HepG2 (cell line): ENCODE measurements around the gene CDH19. TPM values are rescaled to one million over a fixed set of nuclear protein-coding genes. Genes with fewer than 3 reads are reported as not detected.

Source experiments
- ATAC-seq: fragments of 200-7000 bp; cut with Tn5 transposase; 3 replicates; pipeline ENCODE4 v1.9.1; 2020; ENCODE audit warnings: mild to moderate bottlenecking, moderate library complexity
- BruUV-seq: library from RNA; stranded (reverse); fragments of 400-500 nt; replicated peaks from 2 replicates; lab custom pipeline; 2021; lab: Mats Ljungman, UMichigan
- CTCF ChIA-PET: fragments of 300-600 bp; formaldehyde crosslinking; extraction: SDS; loops from one replicate; lab custom pipeline; 2021; ENCODE audit warnings: low total read pairs, inconsistent platforms, low intra/inter-chr PET ratio; lab: Yijun Ruan, JAX
- POLR2A ChIA-PET: fragments of 350-600 bp; sonication (Branson Sonifier 250); formaldehyde crosslinking; loops from one replicate; lab custom pipeline; 2020; ENCODE audit warnings: antibody characterized with exemption, inconsistent platforms; lab: Yijun Ruan, JAX
- DNase-seq: peaks from one replicate; pipeline ENCODE4 v3.0.0-alpha.2; 2015; ENCODE audit warnings: low spot score
- FAIRE-seq: peaks from 3 replicates; lab custom pipeline; 2011; peaks lifted over from hg19 to GRCh38; lab: Jason Lieb, UNC
- H2AFZ ChIP-seq: one replicate; pipeline ENCODE4 v1.6.1; 2011; ENCODE audit warnings: low read length, inconsistent platforms
- H3K27ac ChIP-seq: fragments of 300-600 bp; 3 replicates; pipeline ENCODE4 v1.8.0; 2011; ENCODE audit warnings: mixed run types, mild to moderate bottlenecking, mixed read lengths, low read length, inconsistent platforms; ENCODE audit not compliant: insufficient read depth; ENCODE audit errors: extremely low read length
- H3K27me3 ChIP-seq, 2 experiments: fragments of 200-600 bp in 1 of 2; 2 replicates in 1 of 2; 3 replicates in 1 of 2; pipeline versions ENCODE4 v1.6.0 to v1.8.0; 2011; ENCODE audit warnings: low read length in 2 of 2, mild to moderate bottlenecking in 2 of 2, moderate library complexity in 2 of 2, inconsistent platforms in 1 of 2; ENCODE audit not compliant: insufficient read depth in 2 of 2, control insufficient read depth in 1 of 2
- H3K36me3 ChIP-seq, 2 experiments: fragments of 200-600 bp in 1 of 2; replicated peaks in 1 of 2; 2 replicates in 1 of 2; 3 replicates in 1 of 2; pipeline versions ENCODE4 v1.5.1 to v1.8.0; 2011; ENCODE audit warnings: low read length in 2 of 2, inconsistent platforms in 1 of 2; ENCODE audit not compliant: insufficient read depth in 2 of 2, control insufficient read depth in 1 of 2
- H3K4me1 ChIP-seq: 2 replicates; pipeline ENCODE4 v1.5.1; 2012; ENCODE audit warnings: low read length, inconsistent platforms; ENCODE audit not compliant: insufficient read depth
- H3K4me2 ChIP-seq: 2 replicates; pipeline ENCODE4 v1.6.0; 2011; ENCODE audit warnings: low read depth, low read length, inconsistent platforms
- H3K4me3 ChIP-seq, 3 experiments: fragments of 200-600 bp in 1 of 3; sonication (generic), shearing (Covaris generic) in 1 of 3; replicated peaks in 1 of 3; 2 replicates each; pipeline ENCODE4 v1.5.1; 2011 to 2016; ENCODE audit warnings: low read length in 3 of 3, inconsistent platforms in 2 of 3, low read depth in 2 of 3, mild to moderate bottlenecking in 2 of 3, control low read depth in 1 of 3, mixed read lengths in 1 of 3; ENCODE audit not compliant: insufficient read depth in 1 of 3
- H3K79me2 ChIP-seq: one replicate; pipeline ENCODE4 v1.6.1; 2011; ENCODE audit warnings: low read length, inconsistent platforms; ENCODE audit not compliant: insufficient read depth
- H3K9ac ChIP-seq: 2 replicates; pipeline ENCODE4 v1.6.0; 2011; ENCODE audit warnings: mild to moderate bottlenecking, low read depth, low read length, inconsistent platforms; ENCODE audit not compliant: insufficient read depth
- H3K9me3 ChIP-seq: 2 replicates; pipeline ENCODE4 v1.5.1; 2012; ENCODE audit warnings: mild to moderate bottlenecking, low read length
- H4K20me1 ChIP-seq: 2 replicates; pipeline ENCODE4 v1.6.0; 2011; ENCODE audit warnings: inconsistent platforms, mild to moderate bottlenecking, low read length, moderate library complexity; ENCODE audit not compliant: insufficient read depth
- GATA4 ChIP-seq: sonication (generic); IDR thresholded peaks from 2 replicates; pipeline ENCODE4 v1.6.1; 2016; ENCODE audit warnings: antibody characterized with exemption, low read depth, borderline replicate concordance
- HOXA3 ChIP-seq: sonication (generic); formaldehyde crosslinking; IDR thresholded peaks from 2 replicates; pipeline ENCODE4 v1.5.0; 2020; ENCODE audit warnings: missing genetic modification reagents
- MXD1 ChIP-seq: sonication (generic); formaldehyde crosslinking; IDR thresholded peaks from 2 replicates; pipeline ENCODE4 v1.4.0; 2020; ENCODE audit warnings: mild to moderate bottlenecking, missing genetic modification reagents
- PHB2 ChIP-seq: fragments of 450-650 bp; IDR thresholded peaks from 2 replicates; pipeline ENCODE4 v1.6.1; 2018; ENCODE audit not compliant: partially characterized antibody
- SIX4 ChIP-seq: sonication (generic); formaldehyde crosslinking; IDR thresholded peaks from 2 replicates; pipeline ENCODE4 v1.4.0; 2020; ENCODE audit warnings: missing genetic modification reagents
- SNAI1 ChIP-seq: sonication (generic); formaldehyde crosslinking; IDR thresholded peaks from 2 replicates; pipeline ENCODE4 v1.5.0; 2020; ENCODE audit warnings: mild to moderate bottlenecking, missing genetic modification reagents, borderline replicate concordance
- TBX3 ChIP-seq: fragments of 450-650 bp; IDR thresholded peaks from 2 replicates; pipeline ENCODE4 v1.6.1; 2017; ENCODE audit warnings: antibody characterized with exemption, mild to moderate bottlenecking, inconsistent platforms, borderline replicate concordance
- TERF1 ChIP-seq: sonication (generic); formaldehyde crosslinking; IDR thresholded peaks from 2 replicates; pipeline ENCODE4 v1.8.0; 2022; ENCODE audit warnings: mild to moderate bottlenecking, missing genetic modification reagents, moderate library complexity
- USF2 ChIP-seq, 2 experiments: sonication (generic) in 1 of 2; formaldehyde crosslinking in 1 of 2; IDR thresholded peaks; 2 replicates each; pipeline versions ENCODE4 v1.5.1 to v1.6.1; 2011 to 2020; ENCODE audit warnings: borderline replicate concordance in 1 of 2, low read depth in 1 of 2, low read length in 1 of 2, mild to moderate bottlenecking in 1 of 2, missing genetic modification reagents in 1 of 2, moderate library complexity in 1 of 2
- ZBTB7A ChIP-seq: sonication (generic); formaldehyde crosslinking; IDR thresholded peaks from 2 replicates; pipeline ENCODE4 v1.8.0; 2022; ENCODE audit warnings: mild to moderate bottlenecking, missing genetic modification reagents
- ZFP36L2 ChIP-seq: sonication (generic); formaldehyde crosslinking; IDR thresholded peaks from 2 replicates; pipeline ENCODE4 v1.4.0; 2020; ENCODE audit warnings: missing genetic modification reagents
- ZNF354B ChIP-seq: sonication (generic); formaldehyde crosslinking; IDR thresholded peaks from 2 replicates; pipeline ENCODE4 v1.8.0; 2022; ENCODE audit warnings: mild to moderate bottlenecking, missing genetic modification reagents
- ZNF619 ChIP-seq: sonication (generic); formaldehyde crosslinking; IDR thresholded peaks from 2 replicates; pipeline ENCODE4 v1.4.0; 2020; ENCODE audit warnings: mild to moderate bottlenecking, missing genetic modification reagents
- ZNF792 ChIP-seq: IDR thresholded peaks from 2 replicates; pipeline ENCODE4 v1.6.1; 2016
- ZNF883 ChIP-seq: sonication (generic); formaldehyde crosslinking; IDR thresholded peaks from 2 replicates; pipeline ENCODE4 v1.5.1; 2020; ENCODE audit warnings: mild to moderate bottlenecking, missing genetic modification reagents; ENCODE audit errors: not compliant biosample characterization
- WGBS: methylation state at CpG from one replicate; pipeline ENCODE4 v1.1.6; 2017; ENCODE audit warnings: low lambda C conversion rate; 5-methylcytosine and 5-hydroxymethylcytosine counted together
- in situ Hi-C: cut with HindIII; loops from 2 replicates; pipeline ENCODE4 v1.10.0; 2017; ENCODE audit warnings: low pct_unique_long_range_greater_than_20kb; ENCODE audit not compliant: extremely low pct_ligation_motif_present
- intact Hi-C: fragments of 100-400 bp; cut with micrococcal nuclease; formaldehyde crosslinking; loops from one replicate; pipeline ENCODE4 v1.10.0; 2022; ENCODE audit not compliant: unreplicated experiment
- polyA plus RNA-seq, 8 experiments: library from polyadenylated mRNA; depleted of rRNA in 3 of 8; stranded (reverse) in 7 of 8; unstranded in 1 of 8; fragments of >200 nt; fragmentation: Illumina TruSeq in 4 of 8; extraction: Trizol in 4 of 8; gene quantifications; 2 replicates each; pipeline versions ENCODE4 v1.2.1 to v1.2.3, GENCODE V29; 2011 to 2016; ENCODE audit warnings: low read depth in 4 of 8, missing spikeins in 1 of 8, mixed read lengths in 1 of 8; ENCODE audit not compliant: insufficient read depth in 1 of 8
- total RNA-seq, 5 experiments: library from RNA; depleted of rRNA; stranded (reverse); fragments of >200 nt; fragmentation: Illumina TruSeq; extraction: Trizol; gene quantifications; 2 replicates each; pipeline ENCODE4 v1.2.3, GENCODE V29; 2016; ENCODE audit warnings: low read depth in 1 of 5
- TF ChIP-seq, protein P1 (sequence below): IDR thresholded peaks from 2 replicates; pipeline ENCODE4 v1.6.1; 2016; ENCODE audit warnings: low read depth, borderline replicate concordance
- TF ChIP-seq, protein P2 (sequence below): sonication (generic); formaldehyde crosslinking; IDR thresholded peaks from 2 replicates; pipeline ENCODE4 v1.4.0; 2020; ENCODE audit warnings: missing genetic modification reagents, borderline replicate concordance

Gene CDH19
- total and polyA plus RNA-seq, 2 of the 13 experiments (the other 11 are each of a cell fraction or from before 2014, with no cell fraction given) = not detected

DNA sequence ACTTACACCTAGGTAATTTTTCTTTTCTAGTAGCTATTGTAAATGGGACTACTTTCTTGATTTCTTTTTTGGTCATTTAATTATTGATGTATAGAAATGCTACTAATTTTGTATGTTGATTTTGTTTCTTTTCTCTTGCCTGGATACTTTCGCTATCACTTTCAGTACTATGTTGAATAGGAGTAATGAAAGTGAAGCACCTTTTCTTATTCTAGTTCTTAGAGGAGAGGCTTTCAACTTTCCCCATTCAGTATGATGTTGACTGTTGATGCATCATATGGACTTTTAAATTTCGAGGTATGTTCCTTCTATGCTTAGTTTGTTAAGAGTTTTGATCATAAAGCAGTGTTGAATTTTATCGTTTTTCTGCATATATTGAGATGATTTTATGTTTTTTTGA is 142.5 kb downstream of the CDH19 start:
- no peaks in the 10 kb centered on the region for H3K9me3 ChIP-seq
- H3K79me2 ChIP-seq = no peaks in the 10 kb centered on the region
- POLR2A ChIA-PET = no interaction called here
- in situ Hi-C loops (no loop called here), intact Hi-C loops (no loop called here)
- H3K36me3 ChIP-seq = no peaks in the 10 kb centered on the region
- no peak overlapping the region for H3K4me3 ChIP-seq
- no peak for DNase-seq
- FAIRE-seq = no peak
- CTCF ChIA-PET = no interaction called here
- no peak overlapping the region for H3K9ac ChIP-seq
- ATAC-seq = no peak
- H3K4me1 ChIP-seq = no peaks in the 10 kb centered on the region
- no peak overlapping the region for H2AFZ ChIP-seq
- WGBS = 1% methylated on average over 3 of the region's 3 CpGs
- BruUV-seq = no TSS peak
- H3K27ac ChIP-seq = no peak overlapping the region
- no peaks in the 10 kb centered on the region for H3K27me3 ChIP-seq
- H3K4me2 ChIP-seq = no peak overlapping the region
- H4K20me1 ChIP-seq = no peaks in the 10 kb centered on the region
- no peak for TF ChIP-seq SIX4
- TF ChIP-seq ZNF883 = no peak
- TF ChIP-seq, protein P1, sequence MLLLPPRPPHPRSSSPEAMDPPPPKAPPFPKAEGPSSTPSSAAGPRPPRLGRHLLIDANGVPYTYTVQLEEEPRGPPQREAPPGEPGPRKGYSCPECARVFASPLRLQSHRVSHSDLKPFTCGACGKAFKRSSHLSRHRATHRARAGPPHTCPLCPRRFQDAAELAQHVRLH (CRISPR knock-in tag) = no peak
- TF ChIP-seq HOXA3 (CRISPR knock-in tag) = no peak
- TF ChIP-seq ZNF619 (CRISPR knock-in tag) = no peak
- TF ChIP-seq SNAI1 (CRISPR knock-in tag) = no peak
- no peak for TF ChIP-seq GATA4
- no peak for TF ChIP-seq ZFP36L2 (CRISPR knock-in tag)
- TF ChIP-seq, protein P2, sequence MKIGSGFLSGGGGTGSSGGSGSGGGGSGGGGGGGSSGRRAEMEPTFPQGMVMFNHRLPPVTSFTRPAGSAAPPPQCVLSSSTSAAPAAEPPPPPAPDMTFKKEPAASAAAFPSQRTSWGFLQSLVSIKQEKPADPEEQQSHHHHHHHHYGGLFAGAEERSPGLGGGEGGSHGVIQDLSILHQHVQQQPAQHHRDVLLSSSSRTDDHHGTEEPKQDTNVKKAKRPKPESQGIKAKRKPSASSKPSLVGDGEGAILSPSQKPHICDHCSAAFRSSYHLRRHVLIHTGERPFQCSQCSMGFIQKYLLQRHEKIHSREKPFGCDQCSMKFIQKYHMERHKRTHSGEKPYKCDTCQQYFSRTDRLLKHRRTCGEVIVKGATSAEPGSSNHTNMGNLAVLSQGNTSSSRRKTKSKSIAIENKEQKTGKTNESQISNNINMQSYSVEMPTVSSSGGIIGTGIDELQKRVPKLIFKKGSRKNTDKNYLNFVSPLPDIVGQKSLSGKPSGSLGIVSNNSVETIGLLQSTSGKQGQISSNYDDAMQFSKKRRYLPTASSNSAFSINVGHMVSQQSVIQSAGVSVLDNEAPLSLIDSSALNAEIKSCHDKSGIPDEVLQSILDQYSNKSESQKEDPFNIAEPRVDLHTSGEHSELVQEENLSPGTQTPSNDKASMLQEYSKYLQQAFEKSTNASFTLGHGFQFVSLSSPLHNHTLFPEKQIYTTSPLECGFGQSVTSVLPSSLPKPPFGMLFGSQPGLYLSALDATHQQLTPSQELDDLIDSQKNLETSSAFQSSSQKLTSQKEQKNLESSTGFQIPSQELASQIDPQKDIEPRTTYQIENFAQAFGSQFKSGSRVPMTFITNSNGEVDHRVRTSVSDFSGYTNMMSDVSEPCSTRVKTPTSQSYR = no peak
- no peak for TF ChIP-seq TBX3
- TF ChIP-seq MXD1 (CRISPR knock-in tag) = no peak
- no peak for TF ChIP-seq ZNF792 (CRISPR knock-in tag)
- no peak for TF ChIP-seq USF2 (IDR thresholded peaks at IDR 0.05; ENCODE audit: low read depth, low read length)
- TF ChIP-seq USF2 (CRISPR knock-in tag; IDR thresholded peaks at IDR 0.05; ENCODE audit: borderline replicate concordance) = no peak
- TF ChIP-seq PHB2 = no peak
- TF ChIP-seq ZBTB7A (CRISPR knock-in tag) = no peak
- TF ChIP-seq ZNF354B (CRISPR knock-in tag) = no peak
- TF ChIP-seq TERF1 (CRISPR knock-in tag) = no peak
